Measurements from ENCODE around the gene LDLRAD4.

DNA sequence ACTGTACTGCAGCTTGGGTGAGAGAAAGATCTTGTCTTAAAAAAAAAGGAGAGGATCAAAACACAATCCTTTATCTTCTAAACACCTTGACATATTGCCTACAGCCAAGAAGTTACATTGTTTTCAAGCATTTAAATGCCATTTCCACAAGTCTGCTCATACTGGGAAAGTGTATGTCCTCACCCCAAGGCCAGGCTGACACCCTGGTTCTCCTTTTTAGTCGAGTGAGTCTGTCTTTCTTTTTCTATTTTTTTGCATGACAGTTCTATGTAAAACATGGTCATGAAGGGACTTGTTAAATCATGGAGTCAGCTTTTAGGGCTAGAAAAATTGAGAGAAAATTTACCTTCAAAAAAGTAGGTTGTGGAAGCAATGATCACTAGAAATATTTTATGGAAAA lies 274.5 kb downstream of the LDLRAD4 start:
- TF ChIP-seq REST (IDR thresholded peaks at IDR 0.05; ENCODE audit: low read depth) (no peak), YY1 (IDR thresholded peaks at IDR 0.05; ENCODE audit: low read depth) (no peak), EP300 (IDR thresholded peaks at IDR 0.05; ENCODE audit: borderline replicate concordance) (no peak), USF1 (IDR thresholded peaks at IDR 0.05) (no peak), CREB1 (IDR thresholded peaks at IDR 0.05; ENCODE audit: low read depth) (no peak), TCF12 (IDR thresholded peaks at IDR 0.05; ENCODE audit: low read depth) (no peak)
